OCI-LY7 (cell line): ENCODE results near the gene RPRD1A. TPM values are rescaled to one million over a fixed set of nuclear protein-coding genes. Genes with fewer than 3 reads are reported as not detected.

Experiments
- BruUV-seq: library from RNA; stranded (reverse); fragments of 400-500 nt; replicated peaks from 2 replicates; lab custom pipeline; 2021; lab: Mats Ljungman, UMichigan
- CTCF ChIA-PET: fragments of 300-600 bp; sonication (Branson Sonifier 250); formaldehyde crosslinking; loops from one replicate; lab custom pipeline; 2022; ENCODE audit warnings: antibody characterized with exemption; ENCODE audit not compliant: unreplicated experiment; lab: Charles Lee
- POLR2A ChIA-PET: fragments of 300-600 bp; sonication (Branson Sonifier 250); formaldehyde crosslinking; loops from one replicate; lab custom pipeline; 2022; ENCODE audit warnings: antibody characterized with exemption; lab: Charles Lee
- DNase-seq: peaks from one replicate; pipeline ENCODE4 v3.0.0-alpha.2; 2015; ENCODE audit warnings: low spot score
- H2AFZ ChIP-seq: fragments of 200-600 bp; sonication (generic), shearing (Covaris generic); 2 replicates; pipeline ENCODE4 v1.6.1; 2014; ENCODE audit warnings: mild to moderate bottlenecking, antibody characterized with exemption, low read length, moderate library complexity
- H3K27ac ChIP-seq: fragments of 200-600 bp; sonication (generic); 2 replicates; pipeline ENCODE4 v1.5.1; 2014; ENCODE audit warnings: mixed run types, low read depth, mild to moderate bottlenecking, moderate library complexity, low read length, inconsistent platforms; ENCODE audit not compliant: poor library complexity, severe bottlenecking
- H3K36me3 ChIP-seq: fragments of 200-600 bp; sonication (generic); 2 replicates; pipeline ENCODE4 v1.6.1; 2014; ENCODE audit warnings: mild to moderate bottlenecking, antibody characterized with exemption, low read length, moderate library complexity, mixed read lengths; ENCODE audit not compliant: insufficient read depth
- H3K4me1 ChIP-seq: fragments of 200-600 bp; sonication (generic); 2 replicates; pipeline ENCODE4 v1.5.1; 2014; ENCODE audit warnings: mild to moderate bottlenecking, low read length; ENCODE audit not compliant: insufficient read depth, poor library complexity, severe bottlenecking
- H3K4me2 ChIP-seq: fragments of 200-600 bp; sonication (generic); 2 replicates; pipeline ENCODE4 v1.6.1; 2014; ENCODE audit warnings: mild to moderate bottlenecking, low read length
- H3K4me3 ChIP-seq: fragments of 200-600 bp; sonication (generic); 2 replicates; pipeline ENCODE4 v1.5.1; 2014; ENCODE audit warnings: mild to moderate bottlenecking, low read depth, low read length; ENCODE audit not compliant: poor library complexity, severe bottlenecking
- H3K79me2 ChIP-seq: fragments of 200-600 bp; sonication (generic); 2 replicates; pipeline ENCODE4 v1.6.1; 2016; ENCODE audit warnings: low read depth, mild to moderate bottlenecking, low read length, moderate library complexity, mixed read lengths; ENCODE audit not compliant: insufficient read depth
- H3K9me2 ChIP-seq: fragments of 200-600 bp; sonication (generic); 2 replicates; pipeline ENCODE4 v1.6.1; 2016; ENCODE audit warnings: mild to moderate bottlenecking, low read length, mixed read lengths; ENCODE audit not compliant: insufficient read depth
- H3K9me3 ChIP-seq: fragments of 200-600 bp; sonication (generic); 2 replicates; pipeline ENCODE4 v1.6.1; 2014; ENCODE audit warnings: mild to moderate bottlenecking, mixed run types, low read length, mixed read lengths
- H4K20me1 ChIP-seq: fragments of 200-600 bp; sonication (generic); 2 replicates; pipeline ENCODE4 v1.6.1; 2014; ENCODE audit warnings: mild to moderate bottlenecking, antibody characterized with exemption, low read length, moderate library complexity, mixed read lengths; ENCODE audit not compliant: insufficient read depth
- CTCF ChIP-seq: fragments of 200-600 bp; sonication (generic); conservative IDR thresholded peaks from 2 replicates; pipeline ENCODE4 v1.5.1; 2014; ENCODE audit warnings: mild to moderate bottlenecking, antibody characterized with exemption, low read length, moderate library complexity, mixed read lengths
- EZH2phosphoT487 ChIP-seq: fragments of 200-600 bp; sonication (generic); IDR thresholded peaks from 2 replicates; pipeline ENCODE4 v1.6.1; 2018; ENCODE audit warnings: low read depth, borderline replicate concordance, mild to moderate bottlenecking, mixed run types, antibody characterized with exemption, low read length, moderate library complexity, mixed read lengths
- intact Hi-C: fragments of 100-400 bp; cut with micrococcal nuclease; formaldehyde crosslinking; loops from one replicate; pipeline ENCODE4 v1.10.0; 2022; ENCODE audit not compliant: unreplicated experiment
- total RNA-seq, 2 experiments: library from RNA; depleted of rRNA in 1 of 2; stranded (reverse); fragments of >200 nt in 1 of 2; shearing (Covaris generic) in 1 of 2; gene quantifications; 2 replicates each; pipeline ENCODE4 v1.2.3, GENCODE V29; 2014 to 2022

Gene RPRD1A
- total RNA-seq, 2 experiments from 2014 or later, result 37.9 to 45.4 TPM

GRCh38 chr18:35953688-35954087 is 113.7 kb downstream of the RPRD1A start:
- TF ChIP-seq CTCF (no peak), EZH2phosphoT487 (no peak)

GRCh38 chr18:35950628-35950982 is 116.8 kb downstream of the RPRD1A start:
- intact Hi-C loops, result loop anchor here (2.0 kb wide), 1 partner anchor 194 kb away; no protein-coding TSS in a partner anchor
- Histone ChIP-seq H3K4me2 (no peak overlapping the region), H3K36me3 (no peaks in the 10 kb centered on the region), H3K9me3 (no peaks in the 10 kb centered on the region), H3K9me2 (no peaks in the 10 kb centered on the region), H2AFZ (no peak overlapping the region), H3K27ac (no peak overlapping the region), H3K4me3 (no peak overlapping the region), H3K79me2 (no peaks in the 10 kb centered on the region), H4K20me1 (no peaks in the 10 kb centered on the region), H3K4me1 (no peaks in the 10 kb centered on the region)
- POLR2A ChIA-PET, result no interaction called here
- CTCF ChIA-PET, result no interaction called here
- DNase-seq, result no peak
- TF ChIP-seq EZH2phosphoT487, result no peak
- TF ChIP-seq CTCF, result peak; percentile 10; the same call in 1 of the 2 replicates
- no TSS peak for BruUV-seq

More at GRCh38 chr18:35953688-35954087, 113.7 kb downstream of the RPRD1A start:
- BruUV-seq, result no TSS peak
- Histone ChIP-seq H3K36me3 (no peaks in the 10 kb centered on the region), H3K9me2 (no peaks in the 10 kb centered on the region), H2AFZ (no peak overlapping the region), H3K9me3 (no peaks in the 10 kb centered on the region), H3K4me1 (no peaks in the 10 kb centered on the region), H3K27ac (no peak overlapping the region), H3K4me3 (no peak overlapping the region), H4K20me1 (no peaks in the 10 kb centered on the region), H3K79me2 (no peaks in the 10 kb centered on the region), H3K4me2 (no peak overlapping the region)
- ChIA-PET POLR2A (interaction anchor here (0.6 kb wide), 1 partner anchor 11 kb away, joined by 3 read pairs; no protein-coding TSS in a partner anchor), CTCF (no interaction called here)
- intact Hi-C loops, result no loop called here
- DNase-seq, result no peak

GRCh38 chr18:35949903-35950627 is 117.3 kb downstream of the RPRD1A start:
- no peaks in the 10 kb centered on the region for H3K4me1 ChIP-seq
- no peak overlapping the region for H3K4me2 ChIP-seq
- DNase-seq, result peak; percentile 30
- no peaks in the 10 kb centered on the region for H3K9me3 ChIP-seq
- no peaks in the 10 kb centered on the region for H3K79me2 ChIP-seq
- intact Hi-C loops, result loop anchor here (2.0 kb wide), 1 partner anchor 193 kb away; no protein-coding TSS in a partner anchor
- TF ChIP-seq EZH2phosphoT487 (no peak), CTCF (peak; percentile 73)
- no peak overlapping the region for H3K4me3 ChIP-seq
- H3K36me3 ChIP-seq, result no peaks in the 10 kb centered on the region
- ChIA-PET CTCF (no interaction called here), POLR2A (no interaction called here)
- H4K20me1 ChIP-seq, result no peaks in the 10 kb centered on the region
- H2AFZ ChIP-seq, result no peak overlapping the region
- no peak overlapping the region for H3K27ac ChIP-seq
- no TSS peak for BruUV-seq
- no peaks in the 10 kb centered on the region for H3K9me2 ChIP-seq
